HFFc6 (cell line): ENCODE measurements around the gene SON. TPM values are rescaled to one million over a fixed set of nuclear protein-coding genes. Genes with fewer than 3 reads are reported as not detected.

Source experiments
- DNase-seq: peaks from one replicate; pipeline ENCODE4 v3.0.0-alpha.2; 2018
- H3K27ac Mint-ChIP-seq: 2 replicates; pipeline ENCODE4 v1.8.0; 2020; ENCODE audit warnings: mild to moderate bottlenecking, mixed read lengths
- H3K27me3 Mint-ChIP-seq: 2 replicates; pipeline ENCODE4 v1.8.0; 2021; ENCODE audit warnings: mild to moderate bottlenecking, moderate library complexity, mixed read lengths; ENCODE audit not compliant: insufficient read depth
- H3K36me3 Mint-ChIP-seq: 2 replicates; pipeline ENCODE4 v1.8.0; 2021; ENCODE audit warnings: low read depth, mixed read lengths
- H3K4me1 Mint-ChIP-seq: 2 replicates; pipeline ENCODE4 v1.8.0; 2020; ENCODE audit warnings: low read depth, mixed read lengths
- H3K4me3 Mint-ChIP-seq: 2 replicates; pipeline ENCODE4 v1.8.0; 2020; ENCODE audit warnings: mild to moderate bottlenecking, moderate library complexity, mixed read lengths
- H3K9me3 Mint-ChIP-seq: 2 replicates; pipeline ENCODE4 v1.8.0; 2020; ENCODE audit warnings: mild to moderate bottlenecking, mixed read lengths
- CTCF ChIP-seq: fragments of 200-600 bp; sonication (generic); IDR thresholded peaks from 2 replicates; pipeline ENCODE4 v1.5.0; 2021; ENCODE audit warnings: antibody characterized with exemption, mild to moderate bottlenecking
- total RNA-seq, 6 experiments: library from RNA; stranded (reverse); fragmentation: NEBNext Ultra II Directional; extraction: Animal tissue kit (Norgen Biotek cat#: 25700); gene quantifications; 2 replicates in 1 of 6; 3 replicates in 5 of 6; pipeline ENCODE4 v1.2.3, GENCODE V29; 2021

Gene SON
- total RNA-seq, 6 experiments from 2014 or later = 193 to 233 (median 219) TPM

DNA sequence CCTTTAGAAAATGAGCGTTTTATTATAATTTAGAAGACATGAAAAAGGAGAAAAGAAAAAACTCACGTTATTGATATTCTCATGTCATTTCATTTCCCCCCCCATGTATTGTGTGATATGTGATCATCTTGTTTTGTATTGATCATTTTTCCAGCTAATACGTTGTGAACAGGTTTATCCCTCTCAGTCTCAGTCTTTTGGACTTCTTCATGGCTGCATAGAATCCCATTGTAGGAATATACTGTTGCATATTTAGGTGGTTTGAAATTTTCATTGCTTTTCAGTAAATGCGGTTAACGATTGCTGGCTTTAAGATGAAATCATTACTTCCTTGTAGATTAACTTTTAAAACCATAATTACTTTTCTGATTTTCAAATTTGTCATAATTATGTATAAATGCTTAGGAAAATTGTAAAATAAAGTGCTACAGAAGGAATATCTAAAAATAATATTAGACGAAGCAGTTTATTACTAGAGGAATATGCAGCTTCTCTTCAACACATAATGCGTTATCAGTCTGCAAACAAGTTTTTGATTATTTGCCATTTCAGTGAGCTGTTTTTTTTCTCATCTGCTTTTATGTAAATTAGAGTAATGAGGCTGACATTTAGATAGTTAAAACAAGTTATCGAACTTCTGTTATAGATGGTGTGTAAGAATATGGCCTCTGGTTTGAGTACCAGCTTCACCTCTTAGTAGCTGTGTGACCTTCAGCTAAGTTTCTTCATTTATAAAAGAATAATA lies 1.8 kb downstream of the SON start:
- DNase-seq = no peak
- H3K4me1 Mint-ChIP-seq = peaks cover 29% of the 10 kb centered on the region
- H3K9me3 Mint-ChIP-seq = no peaks in the 10 kb centered on the region
- H3K27ac Mint-ChIP-seq = peak overlapping the region; percentile 100
- peaks cover 40% of the 10 kb centered on the region for H3K36me3 Mint-ChIP-seq
- H3K27me3 Mint-ChIP-seq = peaks cover 1% of the 10 kb centered on the region; the same call in 1 of the 2 replicates
- TF ChIP-seq CTCF = no peak
- H3K4me3 Mint-ChIP-seq = peak overlapping the region; percentile 98

DNA sequence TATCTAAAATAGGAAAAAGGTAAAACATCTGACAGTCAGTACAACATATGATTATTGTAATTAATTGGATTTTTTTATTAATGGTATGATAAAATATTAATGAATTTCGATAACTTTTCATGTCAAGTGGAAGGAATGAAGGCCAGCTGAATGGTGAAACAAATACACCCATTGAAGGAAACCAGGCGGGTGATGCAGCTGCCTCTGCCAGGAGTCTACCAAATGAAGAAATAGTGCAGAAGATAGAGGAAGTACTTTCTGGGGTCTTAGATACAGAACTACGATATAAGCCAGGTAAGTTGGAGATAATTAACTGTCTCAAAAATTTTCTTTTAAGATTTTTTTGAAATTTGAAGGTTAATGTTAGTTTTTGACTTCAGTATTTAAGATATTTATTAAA lies 3.2 kb downstream of the SON start:
- TF ChIP-seq CTCF = no peak
- peak overlapping the region; percentile 98 for H3K4me3 Mint-ChIP-seq
- H3K4me1 Mint-ChIP-seq = peaks cover 16% of the 10 kb centered on the region
- no peak for DNase-seq
- peaks cover 38% of the 10 kb centered on the region for H3K36me3 Mint-ChIP-seq
- H3K9me3 Mint-ChIP-seq = no peaks in the 10 kb centered on the region
- H3K27me3 Mint-ChIP-seq = peaks cover 3% of the 10 kb centered on the region
- H3K27ac Mint-ChIP-seq = peak overlapping the region; percentile 68

- no peak for DNase-seq
- H3K27me3 Mint-ChIP-seq = peaks cover 8% of the 10 kb centered on the region; the same call in 1 of the 2 replicates
- H3K27ac Mint-ChIP-seq = no peak overlapping the region
- TF ChIP-seq CTCF = no peak
- H3K4me1 Mint-ChIP-seq = peaks cover 21% of the 10 kb centered on the region
- H3K36me3 Mint-ChIP-seq = peaks cover 56% of the 10 kb centered on the region
- H3K4me3 Mint-ChIP-seq = no peak overlapping the region
- H3K9me3 Mint-ChIP-seq = no peaks in the 10 kb centered on the region; the same call in 1 of the 2 replicates
Measured at GRCh38 chr21:33549848-33550771, 7.3 kb downstream of the SON start.

DNA sequence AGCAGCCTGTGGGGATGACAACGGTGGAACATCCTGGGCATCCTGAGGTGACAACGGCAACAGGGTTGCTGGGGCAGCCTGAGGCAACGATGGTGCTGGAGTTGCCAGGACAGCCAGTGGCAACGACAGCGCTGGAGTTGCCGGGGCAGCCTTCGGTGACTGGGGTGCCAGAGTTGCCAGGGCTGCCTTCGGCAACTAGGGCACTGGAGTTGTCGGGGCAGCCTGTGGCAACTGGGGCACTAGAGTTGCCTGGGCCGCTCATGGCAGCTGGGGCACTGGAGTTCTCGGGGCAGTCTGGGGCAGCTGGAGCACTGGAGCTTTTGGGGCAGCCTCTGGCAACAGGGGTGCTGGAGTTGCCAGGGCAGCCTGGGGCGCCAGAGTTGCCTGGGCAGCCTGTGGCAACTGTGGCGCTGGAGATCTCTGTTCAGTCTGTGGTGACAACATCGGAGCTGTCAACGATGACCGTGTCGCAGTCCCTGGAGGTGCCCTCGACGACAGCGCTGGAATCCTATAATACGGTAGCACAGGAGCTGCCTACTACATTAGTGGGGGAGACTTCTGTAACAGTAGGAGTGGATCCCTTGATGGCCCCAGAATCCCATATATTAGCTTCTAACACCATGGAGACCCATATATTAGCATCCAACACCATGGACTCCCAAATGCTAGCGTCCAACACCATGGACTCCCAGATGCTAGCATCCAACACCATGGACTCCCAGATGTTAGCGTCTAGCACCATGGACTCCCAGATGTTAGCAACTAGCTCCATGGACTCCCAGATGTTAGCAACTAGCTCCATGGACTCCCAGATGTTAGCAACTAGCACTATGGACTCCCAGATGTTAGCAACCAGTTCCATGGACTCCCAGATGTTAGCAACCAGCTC lies 8.2 kb downstream of the SON start:
- no peak for TF ChIP-seq CTCF
- peaks cover 8% of the 10 kb centered on the region for H3K27me3 Mint-ChIP-seq
- H3K4me3 Mint-ChIP-seq = no peak overlapping the region
- no peak overlapping the region for H3K27ac Mint-ChIP-seq
- no peak for DNase-seq
- peaks cover 63% of the 10 kb centered on the region for H3K36me3 Mint-ChIP-seq
- H3K4me1 Mint-ChIP-seq = peaks cover 21% of the 10 kb centered on the region
- H3K9me3 Mint-ChIP-seq = no peaks in the 10 kb centered on the region; the same call in 1 of the 2 replicates

- H3K4me1 Mint-ChIP-seq = peaks cover 24% of the 10 kb centered on the region
- no peak for DNase-seq
- H3K4me3 Mint-ChIP-seq = no peak overlapping the region
- no peaks in the 10 kb centered on the region; the same call in 1 of the 2 replicates for H3K9me3 Mint-ChIP-seq
- H3K27me3 Mint-ChIP-seq = peaks cover 8% of the 10 kb centered on the region
- no peak overlapping the region for H3K27ac Mint-ChIP-seq
- peaks cover 66% of the 10 kb centered on the region for H3K36me3 Mint-ChIP-seq
- TF ChIP-seq CTCF = no peak
Measured at GRCh38 chr21:33551664-33552063, 8.8 kb downstream of the SON start.
